Activated CD4-positive, alpha-beta T cell treated with anti-CD3 and anti-CD28 coated beads for 36 hours (primary cell): Measurements from ENCODE around the gene TIMP3. TPM values are rescaled to one million over a fixed set of nuclear protein-coding genes. Genes with fewer than 3 reads are reported as not detected.

ENCODE experiments used
- ATAC-seq: fragments of 200-7000 bp; cut with Tn5 transposase; one replicate; pipeline ENCODE4 v1.10.0; 2021; ENCODE audit warnings: mild to moderate bottlenecking, moderate library complexity
- CTCF ChIA-PET: fragments of 350-600 bp; sonication (Branson Sonifier 250); formaldehyde crosslinking; loops from one replicate; lab custom pipeline; 2021; ENCODE audit warnings: antibody characterized with exemption; lab: Charles Lee
- POLR2A ChIA-PET: fragments of 350-600 bp; sonication (Branson Sonifier 250); formaldehyde crosslinking; loops from one replicate; lab custom pipeline; 2021; ENCODE audit warnings: antibody characterized with exemption, inconsistent platforms; lab: Charles Lee
- DNase-seq: peaks from one replicate; pipeline ENCODE4 v3.0.0-alpha.2; 2020
- H3K27ac Mint-ChIP-seq: one replicate; pipeline ENCODE4 v1.8.0; 2021; ENCODE audit warnings: mixed read lengths
- H3K27me3 Mint-ChIP-seq: one replicate; pipeline ENCODE4 v1.8.0; 2021; ENCODE audit warnings: mixed read lengths
- H3K36me3 Mint-ChIP-seq: one replicate; pipeline ENCODE4 v1.8.0; 2021; ENCODE audit warnings: low read depth, mixed read lengths
- H3K4me1 Mint-ChIP-seq: one replicate; pipeline ENCODE4 v1.8.0; 2021; ENCODE audit warnings: mixed read lengths
- H3K4me3 Mint-ChIP-seq: one replicate; pipeline ENCODE4 v1.8.0; 2021; ENCODE audit warnings: mild to moderate bottlenecking, moderate library complexity, mixed read lengths
- H3K9me3 Mint-ChIP-seq: one replicate; pipeline ENCODE4 v1.8.0; 2021; ENCODE audit warnings: low read depth, mixed read lengths
- intact Hi-C, 2 experiments: fragments of 100-400 bp; cut with DNase I in 1 of 2; cut with micrococcal nuclease in 1 of 2; formaldehyde crosslinking; loops; one replicate each; pipeline versions ENCODE4 v1.14.2 to v1.15.1; 2022 to 2024; cut with DNase I, micrococcal nuclease
- total RNA-seq, 2 experiments: library from RNA; stranded (reverse); gene quantifications; one replicate each; pipeline ENCODE4 v1.2.3, GENCODE V29; 2021

Gene TIMP3
- total RNA-seq, 2 experiments from 2014 or later, result not detected

DNA sequence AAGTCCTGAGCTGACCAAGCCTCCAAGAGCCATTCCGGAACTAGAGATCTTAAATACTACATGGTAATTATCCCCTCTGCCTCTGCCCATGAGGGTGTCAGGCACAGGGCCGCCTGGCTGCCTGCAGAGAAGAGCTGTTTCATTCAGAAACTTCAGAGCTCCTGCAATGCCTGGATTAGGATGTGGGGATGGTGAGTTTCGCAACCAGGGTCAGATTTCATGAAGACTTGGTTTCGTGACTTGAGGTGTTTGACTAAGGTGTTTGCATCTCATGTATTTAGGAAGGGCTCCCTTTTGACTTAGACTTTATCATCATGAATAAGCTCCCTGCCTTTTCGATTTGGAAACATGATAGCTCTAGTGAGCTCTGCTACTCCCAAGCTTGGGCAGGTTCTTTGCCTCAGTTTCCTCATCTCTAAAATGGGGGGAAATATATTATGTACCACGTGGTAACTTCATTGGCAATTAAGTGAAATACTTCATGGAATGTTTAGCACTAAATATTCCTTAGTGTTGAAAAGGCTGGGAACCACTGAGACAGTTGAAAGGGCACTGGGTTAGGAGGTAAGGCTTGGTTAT is 9.1 kb downstream of the TIMP3 start:
- ATAC-seq (no peak), DNase-seq (no peak)
- Mint-ChIP-seq H3K9me3 (no peaks in the 10 kb centered on the region), H3K36me3 (no peaks in the 10 kb centered on the region), H3K4me3 (no peak overlapping the region), H3K27me3 (peaks cover 10% of the 10 kb centered on the region), H3K27ac (no peak overlapping the region), H3K4me1 (no peaks in the 10 kb centered on the region)
- CTCF ChIA-PET, result interaction anchor here (0.5 to 2.8 kb wide), 6 partner anchors 14 to 281 kb away, joined by 3 to 12 read pairs (median 3); no protein-coding TSS in a partner anchor
- intact Hi-C loops, result no loop called here
- POLR2A ChIA-PET, result no interaction called here

GRCh38 chr22:32811788-32812545 is 10.5 kb downstream of the TIMP3 start:
- no peak for DNase-seq
- intact Hi-C loops, result no loop called here
- peaks cover 10% of the 10 kb centered on the region for H3K27me3 Mint-ChIP-seq
- no peak overlapping the region for H3K27ac Mint-ChIP-seq
- H3K9me3 Mint-ChIP-seq, result no peaks in the 10 kb centered on the region
- ATAC-seq, result no peak
- POLR2A ChIA-PET, result no interaction called here
- H3K4me1 Mint-ChIP-seq, result no peaks in the 10 kb centered on the region
- CTCF ChIA-PET, result interaction anchor here (0.9 to 2.8 kb wide), 3 partner anchors 15 to 283 kb away, joined by 3 to 12 read pairs (median 4); no protein-coding TSS in a partner anchor
- no peaks in the 10 kb centered on the region for H3K36me3 Mint-ChIP-seq
- H3K4me3 Mint-ChIP-seq, result no peak overlapping the region

- ATAC-seq, result no peak
- Mint-ChIP-seq H3K27ac (no peak overlapping the region), H3K4me1 (no peaks in the 10 kb centered on the region), H3K27me3 (peaks cover 2% of the 10 kb centered on the region), H3K9me3 (no peaks in the 10 kb centered on the region), H3K4me3 (no peak overlapping the region), H3K36me3 (no peaks in the 10 kb centered on the region)
- no peak for DNase-seq
- ChIA-PET POLR2A (no interaction called here), CTCF (interaction anchor here (1.7 kb wide), 1 partner anchor 18 kb away, joined by 5 read pairs; no protein-coding TSS in a partner anchor)
- intact Hi-C loops, result no loop called here
Observed at GRCh38 chr22:32814285-32814860, 12.9 kb downstream of the TIMP3 start.

- POLR2A ChIA-PET, result no interaction called here
- CTCF ChIA-PET, result interaction anchor here (0.6 kb wide), 1 partner anchor 287 kb away, joined by 3 read pairs; no protein-coding TSS in a partner anchor
- Mint-ChIP-seq H3K27me3 (peaks cover 2% of the 10 kb centered on the region), H3K27ac (no peak overlapping the region), H3K4me1 (no peaks in the 10 kb centered on the region), H3K36me3 (no peaks in the 10 kb centered on the region), H3K4me3 (no peak overlapping the region), H3K9me3 (no peaks in the 10 kb centered on the region)
- DNase-seq (no peak), ATAC-seq (no peak)
- intact Hi-C loops, result no loop called here
Observed at GRCh38 chr22:32815059-32815458, 13.6 kb downstream of the TIMP3 start.

- Mint-ChIP-seq H3K4me3 (no peak overlapping the region), H3K36me3 (no peaks in the 10 kb centered on the region), H3K27ac (no peak overlapping the region), H3K27me3 (no peaks in the 10 kb centered on the region), H3K4me1 (no peaks in the 10 kb centered on the region), H3K9me3 (no peaks in the 10 kb centered on the region)
- intact Hi-C loops, result no loop called here
- ChIA-PET CTCF (no interaction called here), POLR2A (no interaction called here)
- DNase-seq (no peak), ATAC-seq (no peak)
Observed at GRCh38 chr22:32815943-32816342, 14.4 kb downstream of the TIMP3 start.

DNA sequence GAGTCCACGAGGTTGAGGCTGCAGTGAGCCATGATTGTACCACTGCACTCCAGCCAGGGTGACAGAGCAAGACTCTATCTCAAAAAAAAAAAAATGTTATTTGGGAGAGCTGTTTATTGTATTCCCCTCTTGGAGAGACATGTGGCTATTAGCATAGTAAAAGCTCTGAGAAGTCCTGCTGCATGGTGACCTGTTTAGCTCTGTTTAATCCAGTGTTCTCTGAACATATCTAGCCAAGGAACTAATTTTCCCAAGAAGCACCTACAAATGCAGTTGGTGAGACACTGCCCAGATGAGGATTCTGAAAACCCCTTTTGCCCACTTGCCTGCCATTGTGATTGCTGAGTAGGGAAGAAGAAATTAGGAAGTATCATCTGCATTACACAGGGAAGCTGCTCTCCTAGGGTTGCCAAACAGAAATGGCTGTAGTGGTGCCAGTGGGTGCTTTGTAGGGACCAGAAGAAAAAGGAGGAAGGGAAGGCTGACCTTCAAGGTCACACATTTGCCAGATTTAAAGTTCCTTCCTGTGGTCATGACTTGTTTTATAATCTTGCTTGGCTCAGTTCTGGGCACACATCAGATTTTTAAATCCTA is 15.7 kb downstream of the TIMP3 start:
- ChIA-PET POLR2A (no interaction called here), CTCF (interaction anchor here (0.6 to 1.0 kb wide), 4 partner anchors 10 to 142 kb away, joined by 3 read pairs; no protein-coding TSS in a partner anchor)
- Mint-ChIP-seq H3K36me3 (no peaks in the 10 kb centered on the region), H3K4me3 (no peak overlapping the region), H3K9me3 (no peaks in the 10 kb centered on the region), H3K4me1 (no peaks in the 10 kb centered on the region), H3K27me3 (no peaks in the 10 kb centered on the region), H3K27ac (no peak overlapping the region)
- ATAC-seq (no peak), DNase-seq (no peak)
- intact Hi-C loops, result no loop called here

DNA sequence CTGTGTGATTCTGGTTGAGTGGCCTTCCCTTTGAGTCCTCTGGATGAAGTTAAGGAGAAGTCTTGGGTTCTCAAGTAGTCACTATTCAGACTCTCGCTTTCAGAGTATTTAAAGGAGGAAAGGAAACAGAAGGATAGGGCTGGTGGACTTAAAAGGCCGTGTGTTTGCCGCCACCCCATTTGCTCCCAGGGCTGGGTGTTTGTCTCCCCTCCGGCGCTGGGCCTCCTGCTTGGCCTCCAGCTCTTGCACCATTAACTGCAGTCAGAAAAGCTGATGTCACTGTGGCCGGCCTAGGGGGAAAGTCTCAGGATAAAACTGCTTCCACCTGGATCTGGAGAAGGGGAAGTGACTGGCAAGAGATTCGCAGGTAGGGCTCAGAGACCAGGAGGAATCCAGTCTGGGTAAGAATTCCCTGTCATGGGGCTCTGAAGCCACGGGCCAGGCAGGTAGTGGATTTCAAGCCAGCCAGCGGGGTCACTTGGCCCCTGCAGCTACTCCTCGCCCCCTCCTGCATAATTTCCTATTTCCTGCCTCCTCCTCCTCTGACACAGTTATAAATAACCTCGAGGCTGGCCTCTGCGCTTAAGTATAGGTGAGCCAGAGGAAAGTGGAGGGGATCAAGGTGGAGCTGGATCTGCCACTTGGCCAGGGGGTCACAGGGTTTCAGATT is 17.1 kb downstream of the TIMP3 start:
- no peaks in the 10 kb centered on the region for H3K36me3 Mint-ChIP-seq
- H3K27me3 Mint-ChIP-seq, result no peaks in the 10 kb centered on the region
- POLR2A ChIA-PET, result no interaction called here
- intact Hi-C loops, result no loop called here
- CTCF ChIA-PET, result interaction anchor here (0.7 to 1.0 kb wide), 2 partner anchors 21 to 307 kb away, joined by 3 read pairs; no protein-coding TSS in a partner anchor
- no peak overlapping the region for H3K4me3 Mint-ChIP-seq
- H3K9me3 Mint-ChIP-seq, result no peaks in the 10 kb centered on the region
- ATAC-seq (no peak), DNase-seq (no peak)
- H3K27ac Mint-ChIP-seq, result no peak overlapping the region
- no peaks in the 10 kb centered on the region for H3K4me1 Mint-ChIP-seq

DNA sequence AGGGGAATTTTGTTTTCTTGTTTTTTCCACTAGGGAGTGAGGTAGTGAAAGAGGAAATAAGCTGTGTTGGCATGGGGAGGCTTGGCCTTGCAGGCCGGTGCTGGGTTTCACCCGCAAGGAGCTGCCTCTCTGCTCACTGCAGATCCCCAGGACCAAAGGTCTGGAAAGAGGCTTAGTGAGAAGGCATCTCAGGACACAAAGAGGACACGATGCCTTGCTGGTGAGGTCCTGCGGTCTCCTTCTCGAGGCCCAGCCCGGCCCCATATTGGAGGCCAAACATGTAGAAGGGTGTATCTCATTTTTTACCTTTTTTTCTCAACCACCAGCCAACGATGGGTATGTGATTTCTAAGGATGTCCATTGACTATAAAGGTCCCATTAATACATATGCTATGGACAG is 17.6 kb downstream of the TIMP3 start:
- CTCF ChIA-PET, result no interaction called here
- Mint-ChIP-seq H3K4me1 (no peaks in the 10 kb centered on the region), H3K27ac (no peak overlapping the region)

DNA sequence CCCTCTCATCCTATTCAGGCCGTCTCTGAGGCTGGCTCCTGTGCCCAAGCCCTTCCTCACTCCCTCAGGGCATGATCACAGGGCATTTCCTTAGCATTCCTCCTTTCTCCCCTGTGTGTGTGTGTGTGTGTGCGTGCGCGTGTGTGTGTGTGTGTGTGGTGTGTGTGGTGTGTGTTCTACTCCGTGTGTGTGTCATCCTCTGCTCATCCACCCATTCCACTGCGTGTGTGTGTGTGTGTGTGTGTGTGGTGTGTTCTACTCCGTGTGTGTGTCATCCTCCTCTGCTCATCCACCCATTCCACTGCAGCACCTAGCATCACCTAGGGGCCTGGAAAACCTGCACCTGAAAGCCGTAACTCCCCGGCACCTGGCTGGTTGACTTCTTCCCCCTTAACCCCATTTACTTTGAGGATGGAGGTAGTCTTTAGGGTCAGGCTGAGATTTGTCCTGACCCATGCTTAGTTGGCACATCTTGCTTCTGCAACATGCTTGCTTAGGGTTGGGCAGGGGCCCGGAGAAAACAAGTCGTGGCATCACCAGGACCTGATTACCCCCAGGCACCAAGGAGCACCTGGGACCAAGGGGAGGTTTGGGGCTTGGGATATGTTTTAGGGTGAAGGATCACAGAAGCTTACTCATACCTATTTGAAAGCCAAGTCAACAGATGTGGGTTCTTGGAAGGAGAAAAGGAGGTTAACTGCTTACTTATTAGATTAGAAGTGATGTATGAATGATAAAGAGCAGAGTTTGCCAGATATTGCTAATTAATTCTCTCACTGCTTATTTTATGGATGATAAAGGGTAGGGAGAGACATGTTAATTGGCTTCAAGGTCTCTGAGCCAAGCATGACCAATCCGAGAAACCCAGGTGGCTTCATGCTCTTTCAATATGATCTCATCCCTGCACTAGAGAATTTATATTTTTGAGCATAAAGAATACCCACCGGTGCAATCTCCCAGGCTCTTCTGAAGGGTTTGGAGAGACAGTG is 18.9 kb downstream of the TIMP3 start:
- no peaks in the 10 kb centered on the region for H3K9me3 Mint-ChIP-seq
- H3K27me3 Mint-ChIP-seq, result no peaks in the 10 kb centered on the region
- DNase-seq (no peak), ATAC-seq (no peak)
- no peaks in the 10 kb centered on the region for H3K36me3 Mint-ChIP-seq
- H3K4me3 Mint-ChIP-seq, result no peak overlapping the region
- intact Hi-C loops, result loop anchor here in 1 of 2 experiments (10.0 kb wide), 1 partner anchor 164 kb away; no protein-coding TSS in a partner anchor
- CTCF ChIA-PET, result interaction anchor here (0.7 kb wide), 1 partner anchor 160 kb away, joined by 4 read pairs; no protein-coding TSS in a partner anchor
- no peaks in the 10 kb centered on the region for H3K4me1 Mint-ChIP-seq
- H3K27ac Mint-ChIP-seq, result no peak overlapping the region
- POLR2A ChIA-PET, result no interaction called here

More for the DNA sequence above, 17.6 kb downstream of the TIMP3 start:
- H3K4me3 Mint-ChIP-seq, result no peak overlapping the region
- no peaks in the 10 kb centered on the region for H3K36me3 Mint-ChIP-seq
- POLR2A ChIA-PET, result no interaction called here
- DNase-seq, result no peak
- ATAC-seq, result no peak
- intact Hi-C loops, result no loop called here
- H3K27me3 Mint-ChIP-seq, result no peaks in the 10 kb centered on the region
- no peaks in the 10 kb centered on the region for H3K9me3 Mint-ChIP-seq

GRCh38 chr22:32822179-32822877 is 20.8 kb downstream of the TIMP3 start:
- Mint-ChIP-seq H3K9me3 (no peaks in the 10 kb centered on the region), H3K4me3 (no peak overlapping the region), H3K27me3 (no peaks in the 10 kb centered on the region), H3K4me1 (no peaks in the 10 kb centered on the region), H3K36me3 (no peaks in the 10 kb centered on the region), H3K27ac (no peak overlapping the region)
- DNase-seq, result no peak
- ChIA-PET POLR2A (no interaction called here), CTCF (no interaction called here)
- no peak for ATAC-seq
- intact Hi-C loops, result loop anchor here in 1 of 2 experiments (10.0 kb wide), 1 partner anchor 162 kb away; no protein-coding TSS in a partner anchor
